Prostate gland (tissue), 2 donors: ENCODE results near the gene SLC22A12. TPM values are rescaled to one million over a fixed set of nuclear protein-coding genes. Genes with fewer than 3 reads are reported as not detected.

ENCODE experiments used
- DNase-seq: peaks from one replicate; pipeline ENCODE4 v3.0.0-alpha.2; 2019; ENCODE audit warnings: low spot score
- H3K27ac ChIP-seq, 2 donors: fragments of 200-600 bp; sonication (generic); 2 replicates each; pipeline ENCODE4 v1.5.1; 2017 to 2019
- H3K27me3 ChIP-seq: fragments of 200-600 bp; sonication (generic); replicated peaks from 2 replicates; pipeline ENCODE4 v1.5.1; 2019; ENCODE audit not compliant: insufficient read depth
- H3K36me3 ChIP-seq, 2 donors: fragments of 200-600 bp; sonication (generic); 1 replicate in 1 of 2; 2 replicates in 1 of 2; pipeline versions ENCODE4 v1.5.1 to v1.8.1; 2017 to 2019
- H3K4me1 ChIP-seq: fragments of 200-600 bp; sonication (generic); replicated peaks from 2 replicates; pipeline ENCODE4 v1.5.1; 2019
- H3K4me3 ChIP-seq, 2 donors: fragments of 200-600 bp; sonication (generic); 2 replicates each; pipeline ENCODE4 v1.5.1; 2017 to 2019
- H3K9me3 ChIP-seq: fragments of 200-600 bp; sonication (generic); 2 replicates; pipeline ENCODE4 v1.5.1; 2017
- CTCF ChIP-seq, 4 experiments: fragments of 200-600 bp in 2 of 4; fragments of 450-650 bp in 2 of 4; sonication (generic) in 2 of 4; IDR thresholded peaks; 1 replicate in 3 of 4; 2 replicates in 1 of 4; pipeline ENCODE4 v1.5.1; 2016 to 2019; ENCODE audit warnings: antibody characterized with exemption in 4 of 4, mild to moderate bottlenecking in 2 of 4, moderate library complexity in 2 of 4
- POLR2A ChIP-seq: fragments of 450-650 bp; IDR thresholded peaks from one replicate; pipeline ENCODE4 v1.6.1; 2016; ENCODE audit warnings: antibody characterized with exemption, mild to moderate bottlenecking
- POLR2AphosphoS5 ChIP-seq: sonication (generic); formaldehyde crosslinking; IDR thresholded peaks from one replicate; pipeline ENCODE4 v1.6.1; 2017; ENCODE audit warnings: antibody characterized with exemption
- WGBS: methylation state at CpG from one replicate; pipeline ENCODE4 v1.1.5; 2018; 5-methylcytosine and 5-hydroxymethylcytosine counted together
- intact Hi-C: fragments of 100-400 bp; cut with DNase I; formaldehyde crosslinking; loops from one replicate; pipeline ENCODE4 v1.14.2; 2022
- total RNA-seq, 2 donors: library from RNA; depleted of rRNA; stranded (reverse); fragments of >200 nt; gene quantifications; one replicate each; pipeline ENCODE4 v1.1.0, GENCODE V29; 2016

The SLC22A12 gene
- total RNA-seq, 2 donors from 2014 or later, result not detected

DNA sequence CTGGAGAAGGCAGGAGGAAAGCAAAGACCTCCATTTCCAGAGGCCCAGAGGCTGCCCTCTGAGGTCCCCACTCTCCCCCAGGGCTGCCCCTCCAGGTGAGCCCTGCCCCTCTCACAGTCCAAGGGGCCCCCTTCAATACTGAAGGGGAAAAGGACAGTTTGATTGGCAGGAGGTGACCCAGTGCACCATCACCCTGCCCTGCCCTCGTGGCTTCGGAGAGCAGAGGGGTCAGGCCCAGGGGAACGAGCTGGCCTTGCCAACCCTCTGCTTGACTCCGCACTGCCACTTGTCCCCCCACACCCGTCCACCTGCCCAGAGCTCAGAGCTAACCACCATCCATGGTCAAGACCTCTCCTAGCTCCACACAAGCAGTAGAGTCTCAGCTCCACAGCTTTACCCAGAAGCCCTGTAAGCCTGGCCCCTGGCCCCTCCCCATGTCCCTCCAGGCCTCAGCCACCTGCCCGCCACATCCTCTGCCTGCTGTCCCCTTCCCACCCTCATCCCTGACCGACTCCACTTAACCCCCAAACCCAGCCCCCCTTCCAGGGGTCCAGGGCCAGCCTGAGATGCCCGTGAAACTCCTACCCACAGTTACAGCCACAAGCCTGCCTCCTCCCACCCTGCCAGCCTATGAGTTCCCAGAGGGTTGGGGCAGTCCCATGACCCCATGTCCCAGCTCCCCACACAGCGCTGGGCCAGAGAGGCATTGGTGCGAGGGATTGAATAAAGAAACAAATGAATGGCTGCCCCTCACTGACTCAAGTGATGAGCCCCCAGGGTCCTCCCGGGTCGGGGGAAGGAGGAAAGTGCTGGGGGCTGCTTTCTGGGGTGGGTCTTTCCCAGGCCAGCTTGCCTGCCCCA lies 10.8 kb downstream of the SLC22A12 start:
- H3K4me1 ChIP-seq, result no peaks in the 10 kb centered on the region
- H3K9me3 ChIP-seq, result no peaks in the 10 kb centered on the region
- TF ChIP-seq POLR2A (no peak), POLR2AphosphoS5 (no peak), CTCF (IDR thresholded peaks at IDR 0.05) (no peak)
- H3K4me3 ChIP-seq, result no peak overlapping the region
- intact Hi-C loops, result no loop called here
- no peaks in the 10 kb centered on the region for H3K27me3 ChIP-seq
- no peaks in the 10 kb centered on the region for H3K36me3 ChIP-seq
- no peak overlapping the region for H3K27ac ChIP-seq
- WGBS, result 88% methylated on average over 12 of the region's 12 CpGs
- no peak for DNase-seq

GRCh38 chr11:64602466-64603070 lies 11.5 kb downstream of the SLC22A12 start:
- Histone ChIP-seq H3K9me3 (no peaks in the 10 kb centered on the region), H3K27ac (no peak overlapping the region), H3K27me3 (no peaks in the 10 kb centered on the region), H3K4me1 (no peaks in the 10 kb centered on the region), H3K36me3 (no peaks in the 10 kb centered on the region), H3K4me3 (no peak overlapping the region)
- WGBS, result 95% methylated on average over 3 of the region's 10 CpGs
- no peak for DNase-seq
- intact Hi-C loops, result no loop called here
- TF ChIP-seq POLR2A (no peak), POLR2AphosphoS5 (no peak), CTCF (IDR thresholded peaks at IDR 0.05) (no peak)

GRCh38 chr11:64603411-64604110 lies 12.5 kb downstream of the SLC22A12 start:
- no peak for TF ChIP-seq POLR2A
- no peak for TF ChIP-seq POLR2AphosphoS5
- TF ChIP-seq CTCF (IDR thresholded peaks at IDR 0.05), result no peak
- Histone ChIP-seq H3K27ac (no peak overlapping the region), H3K9me3 (no peaks in the 10 kb centered on the region), H3K27me3 (no peaks in the 10 kb centered on the region), H3K4me1 (no peaks in the 10 kb centered on the region), H3K4me3 (no peak overlapping the region), H3K36me3 (no peaks in the 10 kb centered on the region)
- no peak for DNase-seq
- WGBS, result 88% methylated on average over 6 of the region's 10 CpGs
- intact Hi-C loops, result no loop called here

DNA sequence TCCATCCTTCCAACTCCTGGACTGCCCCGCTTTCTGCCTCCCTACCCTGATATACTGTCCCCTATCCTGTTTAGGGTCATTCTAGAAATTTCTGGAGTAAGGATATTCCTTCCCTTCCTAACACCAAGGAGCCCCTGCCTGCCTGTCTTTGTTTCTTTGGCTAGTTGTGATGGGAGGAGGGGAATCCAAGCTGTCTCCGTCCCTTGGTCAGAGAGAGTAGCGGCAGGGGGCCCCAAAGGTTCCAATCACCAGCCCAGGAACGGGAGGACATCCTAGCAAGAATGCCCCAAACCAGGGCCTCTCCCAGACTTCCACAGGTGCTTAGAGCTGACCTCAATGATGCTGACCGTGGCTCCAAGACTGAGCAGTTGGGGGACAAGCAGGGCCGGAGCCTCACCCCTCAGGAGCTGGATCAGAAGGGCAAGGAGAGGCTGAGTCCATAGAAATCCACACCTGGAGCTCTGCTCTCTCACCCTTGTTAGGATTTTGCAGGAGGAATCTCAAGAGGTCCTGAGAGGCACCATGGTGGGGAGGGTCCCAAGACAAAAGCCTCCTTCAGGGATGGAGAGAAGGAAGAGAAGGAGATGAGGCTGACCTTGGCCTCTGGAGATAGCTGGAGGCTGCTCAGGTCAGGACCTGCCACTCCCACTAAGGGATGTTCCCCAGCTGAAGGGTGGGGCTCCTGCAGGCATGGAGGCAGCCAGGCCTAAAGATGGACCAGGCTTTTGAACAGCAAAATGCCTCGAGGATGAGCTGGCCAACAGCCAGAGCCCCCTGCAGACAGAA lies 13.6 kb downstream of the SLC22A12 start:
- WGBS, result 76% methylated on average over 7 of the region's 7 CpGs
- Histone ChIP-seq H3K4me3 (no peak overlapping the region), H3K27me3 (no peaks in the 10 kb centered on the region), H3K27ac (no peak overlapping the region), H3K9me3 (no peaks in the 10 kb centered on the region), H3K4me1 (no peaks in the 10 kb centered on the region), H3K36me3 (no peaks in the 10 kb centered on the region)
- TF ChIP-seq CTCF (IDR thresholded peaks at IDR 0.05), result no peak
- no peak for TF ChIP-seq POLR2A
- TF ChIP-seq POLR2AphosphoS5, result no peak
- no peak for DNase-seq
- intact Hi-C loops, result no loop called here
